GM18511 (cell line): ENCODE results near the gene CIT.
"Not testable (repeated sequence)": the region's sequence is repeated elsewhere in the genome, so short reads cannot be mapped to it uniquely, and the experiment has no call there.

Source experiments
- ATAC-seq: cut with Tn5 transposase; IDR thresholded peaks from one replicate; pipeline ENCODE4 v1.9.1; 2021; ENCODE audit warnings: mild to moderate bottlenecking, moderate library complexity; ENCODE audit not compliant: unreplicated experiment

CIT gene, protein sequence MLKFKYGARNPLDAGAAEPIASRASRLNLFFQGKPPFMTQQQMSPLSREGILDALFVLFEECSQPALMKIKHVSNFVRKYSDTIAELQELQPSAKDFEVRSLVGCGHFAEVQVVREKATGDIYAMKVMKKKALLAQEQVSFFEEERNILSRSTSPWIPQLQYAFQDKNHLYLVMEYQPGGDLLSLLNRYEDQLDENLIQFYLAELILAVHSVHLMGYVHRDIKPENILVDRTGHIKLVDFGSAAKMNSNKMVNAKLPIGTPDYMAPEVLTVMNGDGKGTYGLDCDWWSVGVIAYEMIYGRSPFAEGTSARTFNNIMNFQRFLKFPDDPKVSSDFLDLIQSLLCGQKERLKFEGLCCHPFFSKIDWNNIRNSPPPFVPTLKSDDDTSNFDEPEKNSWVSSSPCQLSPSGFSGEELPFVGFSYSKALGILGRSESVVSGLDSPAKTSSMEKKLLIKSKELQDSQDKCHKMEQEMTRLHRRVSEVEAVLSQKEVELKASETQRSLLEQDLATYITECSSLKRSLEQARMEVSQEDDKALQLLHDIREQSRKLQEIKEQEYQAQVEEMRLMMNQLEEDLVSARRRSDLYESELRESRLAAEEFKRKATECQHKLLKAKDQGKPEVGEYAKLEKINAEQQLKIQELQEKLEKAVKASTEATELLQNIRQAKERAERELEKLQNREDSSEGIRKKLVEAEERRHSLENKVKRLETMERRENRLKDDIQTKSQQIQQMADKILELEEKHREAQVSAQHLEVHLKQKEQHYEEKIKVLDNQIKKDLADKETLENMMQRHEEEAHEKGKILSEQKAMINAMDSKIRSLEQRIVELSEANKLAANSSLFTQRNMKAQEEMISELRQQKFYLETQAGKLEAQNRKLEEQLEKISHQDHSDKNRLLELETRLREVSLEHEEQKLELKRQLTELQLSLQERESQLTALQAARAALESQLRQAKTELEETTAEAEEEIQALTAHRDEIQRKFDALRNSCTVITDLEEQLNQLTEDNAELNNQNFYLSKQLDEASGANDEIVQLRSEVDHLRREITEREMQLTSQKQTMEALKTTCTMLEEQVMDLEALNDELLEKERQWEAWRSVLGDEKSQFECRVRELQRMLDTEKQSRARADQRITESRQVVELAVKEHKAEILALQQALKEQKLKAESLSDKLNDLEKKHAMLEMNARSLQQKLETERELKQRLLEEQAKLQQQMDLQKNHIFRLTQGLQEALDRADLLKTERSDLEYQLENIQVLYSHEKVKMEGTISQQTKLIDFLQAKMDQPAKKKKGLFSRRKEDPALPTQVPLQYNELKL (N-terminal part only)

DNA sequence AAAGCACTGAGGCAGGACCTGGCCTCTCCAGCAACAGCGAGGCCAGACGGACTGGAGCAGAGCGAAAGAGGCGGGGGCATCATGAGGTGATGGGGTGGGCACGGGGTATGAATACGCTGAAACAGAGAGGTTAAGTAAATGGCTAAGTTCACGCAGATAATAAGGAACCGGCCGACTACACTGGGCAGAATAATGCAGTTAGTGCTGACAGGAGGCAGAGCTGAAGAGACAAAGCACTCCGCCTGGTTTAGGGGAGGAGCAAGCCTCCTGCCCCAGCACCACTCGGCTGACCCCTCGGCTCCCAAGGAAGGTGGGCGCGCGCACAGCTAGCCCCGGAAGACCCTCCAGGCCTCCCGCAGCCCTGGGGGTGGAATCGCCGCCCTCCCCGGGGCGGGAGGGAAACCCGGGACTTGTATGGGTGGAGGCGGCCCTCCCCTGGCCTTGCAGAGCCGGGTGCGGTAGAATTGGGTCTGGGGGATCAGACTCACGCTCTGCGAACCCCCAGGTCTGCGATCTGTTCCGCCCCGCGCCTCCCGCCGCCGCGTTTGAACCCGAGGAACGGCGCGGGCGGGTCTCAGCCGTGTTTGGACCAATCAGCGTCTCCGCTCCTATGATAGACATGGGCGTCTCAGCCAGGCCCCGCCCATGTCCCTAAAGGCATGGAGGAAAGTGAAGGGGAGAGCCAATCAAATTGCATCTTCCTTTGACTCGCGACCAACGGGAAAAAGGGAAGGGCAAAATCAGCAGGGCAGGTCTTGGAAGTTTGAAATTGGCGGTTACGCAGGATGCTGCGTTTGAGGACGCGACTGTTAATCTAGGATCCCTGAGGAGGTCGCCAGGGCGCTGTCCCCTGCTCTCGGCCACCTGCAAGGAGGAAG lies at the start of gene CIT:
CIT (minus strand) TSS at position 560 of the 878 bp plus-strand sequence. CDS start 1,152 bp downstream, outside the sequence.
- peak; percentile 100 for ATAC-seq

GRCh38 chr12:119925269-119925668 lies 48.1 kb upstream of the CIT start:
- ATAC-seq = no peak

DNA sequence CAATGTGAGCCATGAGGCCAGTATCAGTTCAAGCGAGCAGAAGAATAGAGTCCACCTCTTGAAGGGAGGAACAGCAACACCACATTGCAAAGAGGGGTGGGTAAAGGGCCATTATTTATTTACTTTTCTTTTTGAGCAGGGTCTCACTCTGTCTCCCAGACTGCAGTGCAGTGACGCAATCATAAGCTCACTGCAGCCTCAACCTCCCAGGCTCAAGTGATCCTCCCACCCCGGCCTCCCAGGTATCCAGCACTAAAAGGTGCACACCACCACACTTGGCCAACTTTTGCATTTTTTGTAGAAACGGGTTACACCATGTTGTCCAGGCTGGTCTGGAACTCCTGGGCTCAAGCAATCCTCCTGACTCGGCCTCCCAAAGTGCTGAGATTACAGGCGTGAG lies 42.9 kb upstream of the CIT start:
- no peak for ATAC-seq

- no peak for ATAC-seq
Observed at GRCh38 chr12:119915894-119916510, 38.9 kb upstream of the CIT start.

DNA sequence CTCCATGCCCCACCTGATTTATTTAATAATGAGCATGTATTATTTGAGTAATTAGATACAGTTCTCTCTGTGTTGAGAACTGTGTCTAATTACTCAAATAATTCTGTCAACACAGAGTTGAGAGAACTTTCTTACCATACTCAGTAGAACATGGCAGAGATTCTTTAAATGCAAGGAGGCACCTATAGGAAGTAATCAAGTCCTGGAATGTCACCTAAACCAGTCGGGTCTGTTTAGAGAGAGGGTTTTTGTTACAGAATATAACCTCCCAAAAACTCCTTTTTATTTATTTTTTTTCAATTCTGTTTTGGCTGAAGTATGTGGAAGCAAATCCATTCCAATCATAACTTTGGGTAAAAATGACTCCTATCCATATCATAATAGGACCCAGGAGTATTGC lies 37.5 kb upstream of the CIT start:
- no peak for ATAC-seq

DNA sequence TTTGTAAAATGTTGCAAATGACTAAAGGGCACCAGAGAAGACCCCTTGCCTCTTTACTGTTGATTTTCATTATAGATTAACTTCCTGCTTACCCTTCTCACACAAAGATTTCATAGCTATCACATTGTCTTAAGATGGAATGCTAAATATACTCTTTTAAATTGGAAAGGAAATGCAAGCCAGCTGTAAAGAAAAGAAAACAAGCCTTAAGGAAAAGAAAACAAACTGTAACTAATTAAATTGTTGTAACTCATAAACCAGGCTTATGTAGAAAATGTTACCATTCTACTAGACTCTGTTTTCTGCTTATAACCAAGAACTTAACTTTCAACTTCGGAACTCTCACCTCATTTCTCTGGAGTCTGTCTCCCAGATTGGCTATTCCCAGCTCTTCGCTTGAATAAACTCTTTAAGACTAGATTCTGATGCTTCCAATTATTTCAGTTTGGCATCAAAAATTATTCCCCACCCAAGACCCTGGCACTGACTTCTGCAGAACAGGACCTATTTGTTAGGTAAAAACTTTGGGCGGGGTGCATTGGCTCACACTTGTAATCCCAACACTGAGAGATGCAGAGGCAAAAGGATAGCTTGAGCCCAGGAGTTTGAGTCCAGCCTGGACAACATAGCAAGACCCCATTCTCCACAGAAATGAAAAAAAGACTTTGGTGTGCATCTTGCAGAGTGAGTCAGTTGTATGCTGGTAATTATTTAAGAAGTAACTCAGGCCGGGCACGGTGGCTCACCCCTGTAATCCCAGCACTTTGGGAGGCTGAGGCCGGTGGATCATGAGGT lies 36.6 kb upstream of the CIT start:
- ATAC-seq = no peak

DNA sequence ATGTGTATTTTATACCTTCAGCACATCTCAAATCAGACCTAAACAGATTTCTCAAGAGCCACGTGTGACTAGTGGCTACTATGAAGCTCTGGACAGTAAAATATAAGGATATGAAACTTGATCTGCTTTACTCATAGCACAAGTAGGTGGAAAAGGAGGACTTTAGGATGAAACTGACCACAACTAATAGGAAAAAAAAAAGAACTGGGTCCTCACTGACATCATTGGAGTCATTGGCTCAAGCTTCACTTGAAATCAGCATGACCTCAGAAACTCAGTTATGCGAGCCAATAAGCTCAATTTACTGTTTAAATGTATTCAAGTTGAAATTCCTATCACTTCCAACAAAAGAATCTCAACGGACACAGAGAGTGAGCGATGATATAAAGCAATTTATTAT lies 34.1 kb upstream of the CIT start:
- no peak for ATAC-seq

DNA sequence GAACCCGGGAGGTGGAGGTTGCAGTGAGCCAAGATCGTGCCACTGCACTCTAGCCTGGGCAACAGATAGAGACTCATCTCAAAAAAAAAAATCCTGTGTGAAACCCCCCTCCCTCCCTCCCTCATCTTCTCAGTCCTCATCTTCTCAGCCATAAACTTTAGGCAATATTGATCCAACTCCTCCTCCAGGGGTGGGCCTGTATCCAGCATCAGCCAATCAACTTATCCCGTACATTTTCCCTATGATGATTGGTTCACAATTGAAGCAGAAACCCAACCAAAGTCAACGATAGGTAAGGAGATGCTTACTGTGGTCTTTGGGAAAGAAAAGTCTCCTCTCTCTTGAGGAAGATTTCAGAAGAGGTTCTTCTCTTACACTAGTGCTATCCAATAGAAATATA lies 33.5 kb upstream of the CIT start:
- ATAC-seq = no peak

DNA sequence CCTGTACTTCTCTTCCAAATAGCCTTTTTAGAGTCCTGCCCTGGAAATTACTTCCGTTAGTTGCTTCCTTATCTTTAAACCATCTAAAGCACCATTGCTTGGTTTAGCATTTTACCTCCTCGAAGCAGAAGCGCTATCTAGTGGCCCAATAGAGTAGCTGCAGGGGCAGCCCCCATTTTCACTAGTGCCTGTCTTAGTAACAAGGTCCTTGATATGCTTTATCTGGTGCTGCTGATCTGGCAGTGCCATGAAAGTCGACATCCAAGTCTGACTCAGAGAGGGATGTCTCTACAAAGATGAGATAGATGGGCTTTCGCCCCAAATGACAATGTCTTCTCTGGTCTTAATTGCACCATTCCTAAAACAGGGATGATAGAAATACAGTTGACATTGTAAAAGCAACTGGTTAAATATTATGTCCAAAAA lies 25.0 kb upstream of the CIT start:
- no peak for ATAC-seq

DNA sequence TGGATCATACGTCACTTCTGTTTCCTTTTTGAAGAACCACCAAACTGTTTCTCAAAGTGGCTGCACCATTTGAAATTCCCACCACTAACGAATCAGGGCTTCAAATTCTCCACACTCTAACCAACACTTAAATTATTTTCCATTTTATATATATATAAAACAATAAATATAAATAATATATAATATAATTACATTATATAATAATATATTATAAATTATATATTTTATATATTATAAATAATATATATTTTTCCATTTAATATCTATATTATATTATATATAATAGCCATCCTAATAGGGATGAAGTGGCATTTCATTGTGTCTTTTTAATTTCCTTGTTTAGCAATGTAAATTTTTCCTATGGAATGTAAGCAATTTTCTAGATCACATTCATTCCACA lies 24.6 kb upstream of the CIT start:
- no peak for ATAC-seq

GRCh38 chr12:119894916-119895315 lies 17.8 kb upstream of the CIT start:
- no peak for ATAC-seq

DNA sequence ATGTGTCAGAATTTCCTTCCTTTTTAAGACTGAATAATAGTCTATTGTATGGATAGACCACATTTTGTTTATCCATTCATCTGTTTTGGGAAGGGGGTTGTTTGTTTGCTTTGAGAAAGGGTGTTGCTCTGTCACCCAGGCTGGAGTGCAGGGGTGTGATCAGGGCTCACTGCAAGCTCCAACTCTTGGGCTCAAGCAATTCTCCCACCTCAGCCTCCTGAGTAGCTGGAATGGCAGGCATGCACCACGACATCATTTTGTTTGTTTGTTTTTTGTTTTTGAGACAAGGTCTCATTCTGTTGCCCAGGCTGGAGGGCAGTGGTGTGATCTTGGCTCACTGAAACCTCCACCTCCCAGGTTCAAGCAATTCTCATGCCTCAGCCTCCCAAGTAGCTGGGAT lies 15.5 kb upstream of the CIT start:
- ATAC-seq = not testable (repeated sequence)

DNA sequence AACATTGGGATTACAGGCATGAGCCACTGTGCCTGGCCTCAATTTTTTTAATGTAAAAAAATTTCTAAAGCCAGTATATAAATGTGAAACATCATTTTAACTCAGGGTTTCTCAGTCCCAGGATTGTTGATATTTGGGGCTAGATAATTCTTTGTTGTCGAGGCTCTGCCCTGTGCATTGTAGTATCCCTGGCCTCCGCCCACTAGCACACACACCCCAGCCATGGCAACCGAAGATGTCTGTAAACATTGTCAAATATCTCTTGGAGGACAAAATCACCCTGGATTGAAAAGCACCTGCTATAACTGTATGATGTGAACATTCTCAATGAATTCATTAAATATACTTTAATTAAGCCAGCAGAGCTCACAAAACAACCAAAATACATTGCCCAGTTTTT lies 8.4 kb upstream of the CIT start:
- no peak for ATAC-seq

DNA sequence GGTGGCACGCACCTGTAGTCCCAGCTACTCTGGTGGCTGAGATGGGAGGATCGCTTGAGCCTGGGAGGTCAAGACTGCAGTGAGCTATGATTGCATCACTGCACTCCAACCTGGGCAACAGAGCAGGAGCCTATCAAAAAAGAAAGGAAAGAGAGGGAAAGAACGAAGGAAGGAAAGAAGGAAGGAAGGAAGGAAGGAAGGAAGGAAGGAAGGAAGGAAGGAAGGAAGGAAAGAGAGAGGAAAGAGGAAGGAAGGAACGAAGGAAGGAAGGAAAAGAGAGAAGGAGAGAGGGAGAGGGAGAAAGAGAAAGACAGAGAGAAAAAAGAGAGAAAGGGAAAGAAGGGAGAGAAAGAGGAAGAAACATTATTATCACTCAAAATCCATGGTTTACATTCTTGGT lies 6.7 kb upstream of the CIT start:
- ATAC-seq = not testable (repeated sequence)

DNA sequence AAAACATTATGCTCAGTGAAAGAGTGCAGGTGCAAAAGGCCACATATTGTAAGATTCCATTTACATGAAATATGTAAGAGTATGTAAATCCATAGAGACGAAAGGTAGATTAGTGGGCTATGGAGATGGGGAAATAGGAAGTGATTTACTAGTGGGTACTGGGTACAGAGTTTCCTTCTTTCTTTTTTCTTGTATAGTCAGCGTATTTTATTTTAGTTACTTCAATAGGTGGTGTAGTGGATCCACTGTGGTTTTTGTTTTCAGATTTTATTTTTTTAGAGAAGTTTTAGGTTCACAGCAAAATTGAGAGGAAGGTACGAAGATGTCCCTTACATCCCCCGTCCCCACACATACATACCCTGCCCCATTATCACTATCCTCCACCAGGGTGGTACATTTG lies 6.1 kb upstream of the CIT start:
- no peak for ATAC-seq

- peak; percentile 66 for ATAC-seq
Observed at GRCh38 chr12:119877639-119877948, 474 bp upstream of the CIT start.

GRCh38 chr12:119870457-119870856 lies 6.7 kb downstream of the CIT start:
- no peak for ATAC-seq

- no peak for ATAC-seq
Observed at GRCh38 chr12:119869720-119870119, 7.4 kb downstream of the CIT start.

DNA sequence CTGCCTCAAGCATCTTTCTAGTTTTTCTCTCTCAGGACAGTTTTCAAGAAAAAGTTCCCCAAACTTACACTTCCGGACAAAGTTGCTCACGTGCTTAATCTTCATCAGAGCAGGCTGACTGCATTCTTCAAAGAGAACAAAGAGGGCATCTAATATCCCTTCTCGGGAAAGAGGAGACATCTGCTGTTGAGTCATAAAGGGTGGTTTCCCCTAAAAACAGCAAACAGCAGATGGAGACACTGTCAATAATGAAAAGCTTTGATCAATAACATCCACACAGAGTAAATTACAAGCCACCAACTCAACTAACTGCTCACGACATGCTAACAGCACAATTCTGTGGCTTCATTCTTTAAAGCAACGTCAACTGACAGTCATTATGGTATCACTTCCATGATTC lies 8.1 kb downstream of the CIT start:
- no peak for ATAC-seq
